Glomerular endothelial cell (primary cell): ENCODE data around the gene FGF22. TPM values are rescaled to one million over a fixed set of nuclear protein-coding genes. Genes with fewer than 3 reads are reported as not detected.

Experiments
- DNase-seq: peaks from one replicate; pipeline ENCODE4 v3.0.0-alpha.2; 2011; ENCODE audit warnings: low read depth, low spot score; ENCODE audit errors: extremely low read depth
- total RNA-seq: library from RNA; depleted of rRNA; stranded (reverse); fragments of >200 nt; gene quantifications from 2 replicates; pipeline ENCODE4 v1.2.3, GENCODE V29; 2015

The FGF22 gene
- total RNA-seq, 1 donor from 2014 or later = 0.35 TPM

DNA sequence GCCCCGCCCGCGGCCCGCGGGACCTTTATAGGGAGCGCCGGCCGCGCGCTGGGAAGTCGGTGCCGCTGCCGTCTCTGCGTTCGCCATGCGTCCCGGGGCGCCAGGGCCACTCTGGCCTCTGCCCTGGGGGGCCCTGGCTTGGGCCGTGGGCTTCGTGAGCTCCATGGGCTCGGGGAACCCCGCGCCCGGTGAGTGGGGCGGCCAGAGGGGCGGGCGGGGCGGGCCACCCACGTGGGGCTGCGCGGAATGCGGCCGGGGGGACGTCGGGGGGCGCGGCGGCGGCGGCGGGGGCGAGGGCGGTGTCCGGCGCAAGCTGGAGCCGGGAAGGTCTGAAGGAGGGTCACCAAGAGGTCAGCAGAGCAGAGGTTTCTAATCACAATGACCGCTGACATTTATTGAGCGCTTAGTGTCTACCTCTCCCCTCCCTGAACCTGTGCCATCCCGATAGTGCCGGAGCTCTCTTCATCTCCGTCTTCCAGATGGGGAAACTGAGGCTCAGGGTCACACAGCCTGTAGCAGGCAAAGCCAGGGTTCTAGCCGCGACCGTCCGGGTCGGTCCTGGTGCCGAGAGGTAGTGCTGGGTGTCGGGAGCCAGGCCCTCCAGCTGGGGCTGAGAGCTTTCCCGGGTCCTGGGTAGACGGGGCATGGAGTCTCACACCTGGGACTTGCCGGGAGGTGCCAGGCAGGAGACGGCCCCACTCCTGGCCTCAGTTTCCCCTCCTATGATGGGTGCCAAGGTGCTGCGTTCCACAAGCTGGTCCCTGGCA lies 36.8 kb downstream of the FGF22 start, which contains the start of gene FSTL3:
TSS of gene FSTL3 (plus strand) at position 54 of the 767 bp plus-strand sequence. CDS start at position 86, 32 bp downstream.
- DNase-seq = no peak

DNA sequence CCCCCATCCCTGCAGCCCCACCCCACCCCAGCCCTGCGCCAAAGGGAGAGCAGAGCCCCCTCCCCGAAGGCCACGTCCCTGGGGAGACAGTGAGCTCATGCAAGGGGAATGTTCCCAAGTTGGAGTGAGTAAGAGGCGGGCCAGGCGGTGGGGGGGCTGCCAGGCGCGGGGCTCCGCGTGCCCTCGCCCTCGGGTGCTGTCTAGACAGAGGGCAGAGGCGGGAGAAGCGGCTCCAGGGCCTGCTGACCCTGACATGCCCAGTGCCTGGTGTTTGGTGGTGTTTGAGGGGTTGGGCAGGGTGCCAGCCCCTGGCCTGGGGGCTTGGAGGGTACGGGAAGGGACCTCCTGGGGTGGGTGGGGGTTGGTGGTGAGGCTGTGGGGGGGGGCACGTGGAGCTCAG lies 37.5 kb downstream of the FGF22 start:
- no peak for DNase-seq

DNA sequence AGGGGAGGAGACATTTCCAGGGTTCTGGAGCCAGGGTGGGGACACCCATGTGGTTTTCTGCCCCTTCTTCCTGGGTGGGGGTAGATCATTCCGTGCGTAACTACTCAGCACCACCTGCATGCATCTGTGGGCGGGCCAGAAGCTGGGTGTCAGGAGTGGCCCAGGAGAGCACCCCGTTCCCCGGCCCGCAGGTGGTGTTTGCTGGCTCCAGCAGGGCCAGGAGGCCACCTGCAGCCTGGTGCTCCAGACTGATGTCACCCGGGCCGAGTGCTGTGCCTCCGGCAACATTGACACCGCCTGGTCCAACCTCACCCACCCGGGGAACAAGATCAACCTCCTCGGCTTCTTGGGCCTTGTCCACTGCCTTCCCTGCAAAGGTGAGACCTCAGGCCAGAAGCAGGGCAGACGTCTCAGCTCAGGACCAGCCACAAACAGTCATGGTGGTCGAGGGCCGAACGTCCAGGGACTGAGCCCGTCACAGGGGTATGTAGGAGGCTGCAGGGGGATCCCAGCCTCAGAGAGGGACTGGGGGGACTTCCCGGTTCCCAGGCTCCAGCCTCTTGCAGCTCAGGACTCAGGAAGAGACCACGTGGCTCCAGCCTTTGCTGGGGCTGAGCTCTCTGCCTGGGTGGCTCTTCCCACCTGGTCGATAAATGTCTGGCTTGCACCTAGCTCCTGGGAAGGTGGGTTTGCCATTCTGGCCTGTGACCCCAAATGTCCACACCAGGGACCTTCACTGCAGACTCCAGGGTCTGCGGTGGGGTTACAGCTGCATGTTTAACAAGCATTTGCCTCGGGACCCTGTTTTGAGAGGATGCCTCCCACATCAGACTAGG lies 38.1 kb downstream of the FGF22 start:
- no peak for DNase-seq

DNA sequence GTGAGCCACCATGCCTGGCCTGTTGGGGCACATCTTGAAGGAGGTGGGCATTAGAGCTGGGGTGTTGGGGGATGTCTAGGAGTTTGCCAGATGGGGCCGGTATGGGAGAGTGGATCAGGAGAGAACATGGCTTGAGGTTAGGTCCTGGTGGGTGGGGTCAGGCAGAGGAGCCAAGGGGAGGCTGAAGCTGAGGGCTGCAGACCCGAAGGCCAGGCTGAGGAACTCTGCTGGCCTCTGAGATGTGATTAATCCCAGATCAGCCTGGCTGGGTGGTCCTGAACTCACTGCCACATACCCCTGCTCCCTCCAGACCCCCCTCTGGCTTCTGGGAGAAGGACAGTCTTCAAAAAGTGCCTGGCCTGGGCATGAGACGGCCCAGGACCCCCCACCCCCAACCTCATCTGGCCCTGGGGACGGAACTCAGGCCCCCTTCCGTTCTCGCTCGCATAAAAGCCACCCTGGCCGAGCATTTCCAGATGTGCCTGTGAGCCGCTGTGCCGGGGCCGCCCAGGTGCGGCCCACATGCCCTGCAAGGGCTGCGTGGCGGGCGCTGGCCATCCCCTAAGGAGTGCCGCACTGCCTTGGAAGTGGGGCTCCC lies 39.2 kb downstream of the FGF22 start:
- DNase-seq = no peak

DNA sequence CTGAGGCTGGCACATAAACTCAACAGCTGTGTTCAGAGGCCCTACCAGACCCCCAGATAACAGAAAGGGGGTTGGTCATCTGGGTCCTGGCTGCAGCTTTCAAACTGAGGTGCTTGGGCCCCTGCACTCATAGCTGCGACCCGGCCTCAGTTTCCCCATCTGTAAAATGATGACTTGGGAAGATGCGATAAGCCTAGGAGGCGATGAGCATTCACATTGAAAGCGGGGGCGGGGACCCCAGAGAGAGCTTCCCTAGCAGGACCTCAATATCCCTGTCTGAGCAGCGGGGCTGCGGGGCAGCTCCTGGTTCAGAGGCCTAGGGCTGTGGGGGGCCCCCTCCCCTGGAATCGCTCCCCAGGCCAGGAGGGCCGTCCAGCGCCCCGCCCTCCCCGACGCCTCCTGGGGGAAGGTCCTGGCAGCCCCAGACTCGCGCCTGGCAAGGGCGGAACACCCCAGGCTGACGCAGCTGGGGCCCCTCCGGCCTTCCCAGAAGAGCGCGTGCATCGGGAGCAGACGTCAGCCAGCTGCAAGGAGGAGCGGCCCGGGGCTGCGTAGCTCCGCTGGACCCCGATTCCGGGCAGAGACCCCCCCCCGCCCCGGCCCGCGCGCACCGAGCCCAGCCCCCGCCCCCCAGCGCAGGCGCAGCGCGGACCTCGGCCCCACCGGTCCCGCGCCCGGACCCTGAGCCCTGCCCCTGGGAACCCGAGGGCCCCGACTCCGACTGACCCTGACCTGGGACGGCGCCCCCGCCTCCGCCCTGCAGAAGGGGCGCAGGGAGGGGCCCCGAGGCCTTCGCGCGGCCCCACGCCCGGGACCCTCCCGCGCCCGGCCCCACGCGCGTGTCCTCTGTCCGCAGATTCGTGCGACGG lies 40.0 kb downstream of the FGF22 start:
- DNase-seq = no peak

DNA sequence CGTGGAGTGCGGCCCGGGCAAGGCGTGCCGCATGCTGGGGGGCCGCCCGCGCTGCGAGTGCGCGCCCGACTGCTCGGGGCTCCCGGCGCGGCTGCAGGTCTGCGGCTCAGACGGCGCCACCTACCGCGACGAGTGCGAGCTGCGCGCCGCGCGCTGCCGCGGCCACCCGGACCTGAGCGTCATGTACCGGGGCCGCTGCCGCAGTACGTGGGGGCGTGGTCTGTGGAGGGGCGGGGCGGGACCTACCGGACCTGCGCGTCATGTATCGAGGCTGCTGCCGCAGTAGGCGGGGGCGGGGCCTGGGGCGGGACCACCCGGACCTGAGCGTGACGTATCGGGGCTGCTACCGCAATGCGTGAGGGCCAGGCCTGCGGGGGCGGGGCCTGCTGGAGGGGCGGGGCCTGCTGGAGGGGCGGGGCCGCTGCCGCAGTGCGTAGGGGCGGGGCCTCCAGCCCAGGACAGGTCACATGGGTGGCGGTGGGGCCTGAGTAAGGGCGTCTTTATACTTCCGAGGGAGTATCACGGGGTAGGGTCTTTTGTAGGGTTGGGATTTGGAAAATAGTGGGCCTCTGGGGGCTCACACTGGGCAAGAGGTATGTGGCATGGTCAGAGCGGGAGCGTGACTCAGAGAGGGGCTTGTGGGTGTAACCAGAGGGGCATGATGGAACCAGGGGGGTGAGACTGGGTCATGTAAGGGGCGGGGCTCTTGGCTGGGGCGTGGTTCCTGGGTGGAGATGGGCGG lies 40.8 kb downstream of the FGF22 start:
- DNase-seq = peak; percentile 67

DNA sequence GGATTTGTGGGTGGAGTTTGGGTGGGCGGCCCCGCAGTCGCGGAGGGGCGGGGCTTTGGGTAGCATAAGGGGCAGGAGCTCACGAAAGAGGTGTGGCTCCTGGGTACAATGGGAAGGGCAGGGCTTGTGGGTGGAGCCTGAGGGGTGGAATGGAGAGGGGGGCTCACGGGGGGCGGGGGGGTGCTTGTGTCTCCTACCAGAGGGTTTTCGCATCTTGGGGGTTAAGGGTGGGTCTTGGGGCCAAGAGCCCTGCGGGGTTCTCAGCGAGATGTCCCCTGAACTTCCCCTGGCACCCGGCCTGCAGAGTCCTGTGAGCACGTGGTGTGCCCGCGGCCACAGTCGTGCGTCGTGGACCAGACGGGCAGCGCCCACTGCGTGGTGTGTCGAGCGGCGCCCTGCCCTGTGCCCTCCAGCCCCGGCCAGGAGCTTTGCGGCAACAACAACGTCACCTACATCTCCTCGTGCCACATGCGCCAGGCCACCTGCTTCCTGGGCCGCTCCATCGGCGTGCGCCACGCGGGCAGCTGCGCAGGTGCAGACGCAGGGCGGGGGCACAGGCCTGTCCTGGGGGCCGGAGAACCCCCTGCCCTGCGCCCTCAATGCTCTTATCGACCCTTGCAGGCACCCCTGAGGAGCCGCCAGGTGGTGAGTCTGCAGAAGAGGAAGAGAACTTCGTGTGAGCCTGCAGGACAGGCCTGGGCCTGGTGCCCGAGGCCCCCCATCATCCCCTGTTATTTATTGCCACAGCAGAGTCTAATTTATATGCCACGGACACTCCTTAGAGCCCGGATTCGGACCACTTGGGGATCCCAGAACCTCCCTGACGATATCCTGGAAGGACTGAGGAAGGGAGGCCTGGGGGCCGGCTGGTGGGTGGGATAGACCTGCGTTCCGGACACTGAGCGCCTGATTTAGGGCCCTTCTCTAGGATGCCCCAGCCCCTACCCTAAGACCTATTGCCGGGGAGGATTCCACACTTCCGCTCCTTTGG lies 41.6 kb downstream of the FGF22 start:
- no peak for DNase-seq

DNA sequence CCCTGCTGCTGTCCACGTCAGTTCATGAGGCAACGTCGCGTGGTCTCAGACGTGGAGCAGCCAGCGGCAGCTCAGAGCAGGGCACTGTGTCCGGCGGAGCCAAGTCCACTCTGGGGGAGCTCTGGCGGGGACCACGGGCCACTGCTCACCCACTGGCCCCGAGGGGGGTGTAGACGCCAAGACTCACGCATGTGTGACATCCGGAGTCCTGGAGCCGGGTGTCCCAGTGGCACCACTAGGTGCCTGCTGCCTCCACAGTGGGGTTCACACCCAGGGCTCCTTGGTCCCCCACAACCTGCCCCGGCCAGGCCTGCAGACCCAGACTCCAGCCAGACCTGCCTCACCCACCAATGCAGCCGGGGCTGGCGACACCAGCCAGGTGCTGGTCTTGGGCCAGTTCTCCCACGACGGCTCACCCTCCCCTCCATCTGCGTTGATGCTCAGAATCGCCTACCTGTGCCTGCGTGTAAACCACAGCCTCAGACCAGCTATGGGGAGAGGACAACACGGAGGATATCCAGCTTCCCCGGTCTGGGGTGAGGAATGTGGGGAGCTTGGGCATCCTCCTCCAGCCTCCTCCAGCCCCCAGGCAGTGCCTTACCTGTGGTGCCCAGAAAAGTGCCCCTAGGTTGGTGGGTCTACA lies 43.1 kb downstream of the FGF22 start:
- DNase-seq = no peak

DNA sequence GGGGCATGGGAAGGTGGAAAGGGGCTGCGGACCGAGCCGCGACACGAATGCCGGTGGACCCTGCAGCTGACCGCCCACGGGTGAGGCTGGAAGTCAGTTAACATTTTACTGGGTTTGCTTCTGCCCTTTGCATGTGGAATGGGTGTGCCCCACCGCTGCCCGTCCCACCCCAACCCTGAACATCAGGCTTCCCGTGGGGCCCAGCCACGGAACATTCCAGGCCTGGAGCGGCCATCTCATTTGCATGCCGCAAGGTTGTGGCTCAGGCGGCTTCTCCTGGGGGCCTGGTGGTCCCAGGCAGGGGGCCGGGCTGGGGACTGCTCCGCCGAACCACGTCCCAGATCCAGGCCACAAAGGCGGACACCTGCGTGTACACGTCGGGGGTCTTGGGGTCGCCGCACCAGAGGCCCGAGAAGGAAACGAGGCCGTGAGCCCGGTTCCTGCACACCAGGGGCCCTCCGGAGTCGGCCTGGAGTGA lies 45.8 kb downstream of the FGF22 start:
- DNase-seq = no peak

DNA sequence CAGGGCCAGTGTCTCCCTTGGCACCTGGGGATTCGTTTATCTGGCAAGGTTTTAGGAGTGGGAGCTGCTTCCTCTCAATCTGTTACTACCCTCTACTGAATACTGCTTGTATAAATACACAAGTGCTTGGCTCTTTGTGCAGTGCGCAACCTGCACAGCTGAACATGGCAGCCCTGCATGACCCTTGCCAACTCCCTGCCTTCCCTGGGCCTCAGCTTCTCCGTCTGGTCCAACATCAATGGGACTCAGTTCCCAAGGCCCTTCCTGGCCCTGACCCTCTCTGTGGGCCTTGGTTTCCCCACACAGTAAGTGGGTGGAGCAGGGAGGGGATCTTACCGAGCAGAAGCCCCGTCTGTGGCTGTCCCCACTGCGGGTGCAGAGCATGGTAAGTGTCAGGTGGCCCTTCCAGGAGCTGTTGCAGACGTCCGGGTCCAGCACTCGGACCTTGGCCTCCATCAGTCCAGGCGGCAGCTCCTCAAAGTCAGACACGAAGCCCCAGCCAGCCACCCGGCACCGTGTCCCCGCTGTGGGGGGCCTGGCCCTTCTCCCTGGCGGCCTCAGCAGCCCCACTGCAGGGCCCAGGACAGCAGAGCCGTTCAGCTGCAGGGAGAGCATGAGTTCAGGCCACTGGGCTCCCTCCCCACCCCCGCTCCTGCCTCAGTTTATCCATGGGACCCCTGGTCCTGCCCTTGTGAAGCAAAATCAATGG lies 47.1 kb downstream of the FGF22 start:
- DNase-seq = no peak

DNA sequence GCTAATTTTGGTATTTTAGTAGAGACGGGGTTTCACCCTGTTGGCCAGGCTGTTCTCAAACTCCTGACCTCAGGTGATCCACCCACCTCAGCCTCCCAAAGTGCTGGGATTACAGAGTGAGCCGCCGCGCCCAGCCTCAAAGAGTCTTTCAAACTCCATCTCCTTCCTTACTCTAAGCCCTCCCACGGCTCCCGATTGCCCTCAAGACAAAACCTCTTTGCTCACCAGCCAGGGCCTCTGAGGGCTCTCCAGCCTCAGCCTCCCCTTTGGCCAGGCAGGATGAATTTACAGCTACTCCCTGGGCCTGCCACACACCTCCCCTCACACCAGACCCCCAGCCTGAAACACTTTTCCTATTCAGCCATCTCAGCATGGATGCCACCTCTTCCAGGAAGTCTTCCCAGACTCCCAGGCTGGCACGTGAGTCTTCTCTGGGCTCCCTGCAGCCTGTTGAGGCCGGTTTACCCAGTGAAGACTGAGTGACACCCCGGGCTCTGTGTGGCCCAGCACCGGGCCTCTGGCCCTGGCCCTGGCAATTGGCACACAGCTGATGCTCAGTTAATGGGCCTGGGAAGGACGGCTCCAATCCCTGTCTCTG lies 48.0 kb downstream of the FGF22 start:
- DNase-seq = no peak

DNA sequence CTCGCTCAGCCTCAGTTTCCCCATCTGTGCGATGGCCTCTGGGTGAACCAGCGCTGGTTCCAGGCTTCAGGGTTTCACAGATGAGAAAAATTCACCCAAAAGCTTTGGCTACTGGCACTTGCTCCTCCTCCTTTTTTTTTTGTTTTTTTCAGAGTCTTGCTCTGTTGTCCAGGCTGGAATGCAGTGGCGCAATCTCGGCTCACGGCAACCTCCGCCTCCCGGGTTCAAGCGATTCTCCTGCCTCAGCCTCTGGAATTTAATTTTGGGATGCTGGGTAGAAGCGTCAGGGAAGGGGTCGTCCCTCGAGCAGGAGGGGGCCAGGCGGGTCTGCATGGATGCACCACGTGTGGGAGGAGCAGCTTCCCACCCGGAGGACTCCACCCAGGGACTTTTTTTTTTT lies 48.5 kb downstream of the FGF22 start:
- no peak for DNase-seq

DNA sequence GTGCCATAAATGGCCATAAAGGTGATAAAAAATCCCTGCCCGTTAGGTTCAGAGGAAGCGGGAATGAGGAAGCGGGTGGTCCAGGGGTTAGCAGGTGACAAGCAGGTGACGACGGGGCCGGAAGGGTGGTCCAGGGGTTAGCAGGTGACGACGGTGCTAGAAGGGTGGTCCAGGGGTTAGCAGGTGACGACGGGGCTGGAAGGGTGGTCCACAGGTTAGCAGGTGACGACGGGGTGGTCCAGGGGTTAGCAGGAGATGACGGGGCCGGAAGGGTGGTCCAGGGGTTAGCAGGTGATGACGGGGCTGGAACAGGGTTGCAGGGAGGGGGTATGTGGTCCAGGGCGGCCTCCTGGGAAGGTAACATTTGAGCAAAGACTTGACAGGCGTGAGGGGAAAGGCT lies 49.3 kb downstream of the FGF22 start:
- DNase-seq = no peak

DNA sequence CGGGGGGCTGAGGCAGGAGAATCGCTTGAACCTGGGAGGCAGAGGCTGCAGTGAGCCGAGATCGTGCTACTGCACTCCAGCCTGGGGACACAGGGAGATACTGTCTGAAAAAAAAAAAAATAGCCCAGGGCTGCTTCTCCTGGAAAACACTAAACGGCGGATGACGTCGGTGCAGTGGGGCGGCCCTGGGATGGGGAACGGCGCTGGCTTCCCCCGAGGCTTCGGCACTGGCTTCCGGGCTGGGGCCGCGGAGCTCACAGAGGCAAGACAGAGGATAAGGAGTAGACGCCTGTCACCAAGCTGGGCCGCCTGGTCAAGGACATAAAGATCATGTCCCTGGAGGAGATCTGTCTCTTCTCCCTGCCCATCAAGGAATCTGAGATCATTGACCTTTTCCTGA lies 50.5 kb downstream of the FGF22 start:
- no peak for DNase-seq
